ENCODE data around the gene MEMO1.

The MEMO1 gene

GRCh38 chr2:31823558-31823957, 187.2 kb downstream of the MEMO1 start:
- no peak for DNase-seq (ENCODE audit: low spot score)

- DNase-seq (ENCODE audit: low spot score), result no peak
Measured at GRCh38 chr2:31822587-31822986, 188.2 kb downstream of the MEMO1 start.
